Natural killer cell (primary cell): ENCODE results near the gene SUPT20HL2. TPM values are rescaled to one million over a fixed set of nuclear protein-coding genes. Genes with fewer than 3 reads are reported as not detected.

ENCODE experiments used
- ATAC-seq, 3 donors: fragments of 150-1000 bp in 2 of 3; fragments of 200-7000 bp in 1 of 3; cut with Tn5 transposase; 1 replicate in 1 of 3; 2 replicates in 2 of 3; pipeline ENCODE4 v1.10.0; 2021; ENCODE audit warnings: mild to moderate bottlenecking in 2 of 3, moderate library complexity in 2 of 3
- DNase-seq, 2 donors: peaks; one replicate each; pipeline versions ENCODE4 v3.0.0 to v3.0.0-alpha.2; 2013 to 2021; ENCODE audit warnings: mixed read lengths in 1 of 2
- H3K27ac ChIP-seq: one replicate; pipeline ENCODE4 v1.5.1; 2013; ENCODE audit warnings: mild to moderate bottlenecking, low read length
- H3K27me3 ChIP-seq: one replicate; pipeline ENCODE4 v1.6.1; 2013; ENCODE audit warnings: low read length; ENCODE audit not compliant: control insufficient read depth, insufficient read depth
- H3K36me3 ChIP-seq: one replicate; pipeline ENCODE4 v1.6.1; 2013; ENCODE audit warnings: low read length; ENCODE audit not compliant: control insufficient read depth, insufficient read depth
- H3K4me1 ChIP-seq: one replicate; pipeline ENCODE4 v1.6.1; 2013; ENCODE audit warnings: low read length; ENCODE audit not compliant: control insufficient read depth, insufficient read depth
- H3K4me3 ChIP-seq: one replicate; pipeline ENCODE4 v1.5.1; 2013; ENCODE audit warnings: low read length
- H3K9me3 ChIP-seq: one replicate; pipeline ENCODE4 v1.6.1; 2013; ENCODE audit warnings: low read length; ENCODE audit not compliant: control insufficient read depth, insufficient read depth
- H3K27ac Mint-ChIP-seq, 2 donors: one replicate each; pipeline ENCODE4 v1.8.0; 2022; ENCODE audit warnings: mild to moderate bottlenecking in 2 of 2, mixed read lengths in 2 of 2, moderate library complexity in 1 of 2
- H3K27me3 Mint-ChIP-seq, 2 donors: one replicate each; pipeline ENCODE4 v1.8.0; 2022; ENCODE audit warnings: low read depth in 2 of 2, mixed read lengths in 2 of 2
- H3K36me3 Mint-ChIP-seq: one replicate; pipeline ENCODE4 v1.8.0; 2022; ENCODE audit warnings: mixed read lengths
- H3K4me1 Mint-ChIP-seq, 2 donors: one replicate each; pipeline ENCODE4 v1.8.0; 2022; ENCODE audit warnings: mixed read lengths in 2 of 2
- H3K4me3 Mint-ChIP-seq: one replicate; pipeline ENCODE4 v1.8.0; 2022; ENCODE audit warnings: mild to moderate bottlenecking, moderate library complexity, mixed read lengths
- H3K9me3 Mint-ChIP-seq, 2 donors: one replicate each; pipeline ENCODE4 v1.8.0; 2022; ENCODE audit warnings: mixed read lengths in 2 of 2
- WGBS: methylation state at CpG from one replicate; pipeline ENCODE4 v1.1.7; 2013; ENCODE audit warnings: missing lambda C conversion rate; ENCODE audit not compliant: insufficient coverage; 5-methylcytosine and 5-hydroxymethylcytosine counted together
- intact Hi-C: fragments of 100-400 bp; cut with micrococcal nuclease; formaldehyde crosslinking; loops from one replicate; pipeline ENCODE4 v1.14.2; 2022
- total RNA-seq, 4 donors: library from RNA; stranded (reverse); fragments of 120-200 nt in 1 of 4; gene quantifications; one replicate each; pipeline versions ENCODE4 v1.2.3 to v1.2.4, GENCODE V29; 2013 to 2022
- TF ChIP-seq, protein P1 (sequence below): fragments of 200-600 bp; IDR thresholded peaks from one replicate; pipeline ENCODE4 v1.8.0; 2022; ENCODE audit warnings: antibody characterized with exemption

The SUPT20HL2 gene
- total RNA-seq, 3 donors from 2014 or later (not counting 1 experiment from before 2014, with no cell fraction given), result not detected

DNA sequence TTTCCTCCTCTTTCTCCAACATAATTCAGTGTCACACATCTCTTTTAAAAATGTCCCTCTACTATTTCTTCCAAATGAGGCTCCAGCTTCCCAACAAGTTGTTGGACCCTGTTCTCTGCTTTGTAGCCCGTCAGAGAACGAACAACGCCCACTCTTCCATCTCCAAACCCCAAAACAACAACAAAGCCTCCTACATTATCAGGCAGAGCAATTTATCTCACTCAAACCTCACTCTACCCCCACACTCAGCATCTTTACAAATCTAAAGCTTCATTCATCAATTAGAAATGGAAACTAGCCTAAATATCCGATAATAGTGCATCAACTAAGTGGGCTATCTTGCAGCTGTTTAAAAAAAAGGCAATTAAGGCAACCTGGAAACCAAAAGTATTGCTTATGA, 20.5 kb downstream of the SUPT20HL2 start:
- Histone ChIP-seq H3K9me3 (no peaks in the 10 kb centered on the region), H3K27me3 (no peaks in the 10 kb centered on the region), H3K4me1 (no peaks in the 10 kb centered on the region), H3K4me3 (no peak overlapping the region), H3K27ac (no peak overlapping the region), H3K36me3 (no peaks in the 10 kb centered on the region)
- H3K4me3 Mint-ChIP-seq, result no peak overlapping the region
- H3K9me3 Mint-ChIP-seq, result no peaks in the 10 kb centered on the region
- no peaks in the 10 kb centered on the region for H3K36me3 Mint-ChIP-seq
- H3K4me1 Mint-ChIP-seq, result no peaks in the 10 kb centered on the region
- TF ChIP-seq, protein P1, sequence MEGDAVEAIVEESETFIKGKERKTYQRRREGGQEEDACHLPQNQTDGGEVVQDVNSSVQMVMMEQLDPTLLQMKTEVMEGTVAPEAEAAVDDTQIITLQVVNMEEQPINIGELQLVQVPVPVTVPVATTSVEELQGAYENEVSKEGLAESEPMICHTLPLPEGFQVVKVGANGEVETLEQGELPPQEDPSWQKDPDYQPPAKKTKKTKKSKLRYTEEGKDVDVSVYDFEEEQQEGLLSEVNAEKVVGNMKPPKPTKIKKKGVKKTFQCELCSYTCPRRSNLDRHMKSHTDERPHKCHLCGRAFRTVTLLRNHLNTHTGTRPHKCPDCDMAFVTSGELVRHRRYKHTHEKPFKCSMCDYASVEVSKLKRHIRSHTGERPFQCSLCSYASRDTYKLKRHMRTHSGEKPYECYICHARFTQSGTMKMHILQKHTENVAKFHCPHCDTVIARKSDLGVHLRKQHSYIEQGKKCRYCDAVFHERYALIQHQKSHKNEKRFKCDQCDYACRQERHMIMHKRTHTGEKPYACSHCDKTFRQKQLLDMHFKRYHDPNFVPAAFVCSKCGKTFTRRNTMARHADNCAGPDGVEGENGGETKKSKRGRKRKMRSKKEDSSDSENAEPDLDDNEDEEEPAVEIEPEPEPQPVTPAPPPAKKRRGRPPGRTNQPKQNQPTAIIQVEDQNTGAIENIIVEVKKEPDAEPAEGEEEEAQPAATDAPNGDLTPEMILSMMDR, result no peak
- H3K27me3 Mint-ChIP-seq, result peaks cover 0 to 18% of the 10 kb centered on the region in 2 donors
- no peak overlapping the region for H3K27ac Mint-ChIP-seq
- no peak for ATAC-seq
- no peak for DNase-seq
- 77% methylated on average over 3 of the region's 4 CpGs for WGBS
- intact Hi-C loops, result no loop called here

DNA sequence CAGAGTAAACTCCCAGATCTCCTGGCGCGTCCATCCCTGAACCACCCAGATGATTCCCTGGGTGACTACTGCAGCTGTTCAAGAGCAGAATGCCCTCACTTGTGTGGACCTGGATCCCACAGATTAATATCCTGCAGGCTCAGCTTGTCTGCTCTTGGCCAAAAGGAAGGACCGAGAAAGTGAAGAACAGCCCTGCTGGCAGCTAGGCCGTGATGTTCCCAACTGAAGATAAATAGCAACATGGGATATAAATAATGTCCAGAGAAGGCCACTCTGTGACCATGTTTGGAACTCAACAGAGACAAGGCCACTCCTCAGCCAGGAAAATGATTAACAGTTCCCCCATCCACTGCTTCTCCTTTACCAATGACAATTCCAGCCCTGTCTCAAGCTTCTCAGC, 21.5 kb downstream of the SUPT20HL2 start:
- H3K9me3 ChIP-seq, result no peaks in the 10 kb centered on the region
- Mint-ChIP-seq H3K27me3 (peaks cover 0 to 24% of the 10 kb centered on the region in 2 donors), H3K9me3 (no peaks in the 10 kb centered on the region), H3K36me3 (no peaks in the 10 kb centered on the region), H3K27ac (no peak overlapping the region), H3K4me1 (no peaks in the 10 kb centered on the region), H3K4me3 (no peak overlapping the region)
- no peaks in the 10 kb centered on the region for H3K27me3 ChIP-seq
- intact Hi-C loops, result no loop called here
- DNase-seq (no peak), ATAC-seq (no peak)
- H3K27ac ChIP-seq, result no peak overlapping the region
- H3K36me3 ChIP-seq, result no peaks in the 10 kb centered on the region
- H3K4me1 ChIP-seq, result no peaks in the 10 kb centered on the region
- no peak overlapping the region for H3K4me3 ChIP-seq
- TF ChIP-seq, protein P1, result no peak
- WGBS, result 98% methylated on average over 3 of the region's 4 CpGs

DNA sequence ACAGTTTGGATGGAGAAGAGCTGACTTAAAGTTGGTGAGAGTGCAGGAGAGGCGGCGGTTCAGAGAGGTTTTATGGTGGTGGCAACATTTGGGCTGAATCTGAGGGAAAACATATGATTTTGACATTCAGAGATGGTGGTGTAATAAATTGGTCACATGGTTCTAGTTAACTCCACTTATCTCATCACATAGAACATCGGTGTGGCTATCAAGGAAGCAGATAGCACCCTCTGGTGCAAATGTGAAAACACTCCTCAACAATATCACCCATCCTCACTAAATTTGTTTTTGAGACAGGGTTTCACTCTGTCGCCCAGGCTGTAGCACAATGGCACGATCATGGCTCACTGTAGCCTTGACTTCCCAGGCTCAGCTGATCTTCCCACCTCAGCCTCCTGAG, 28.8 kb downstream of the SUPT20HL2 start:
- intact Hi-C loops, result no loop called here
- Histone ChIP-seq H3K9me3 (no peaks in the 10 kb centered on the region), H3K36me3 (no peaks in the 10 kb centered on the region), H3K4me3 (no peak overlapping the region), H3K27ac (no peak overlapping the region), H3K27me3 (no peaks in the 10 kb centered on the region), H3K4me1 (no peaks in the 10 kb centered on the region)
- no peaks in the 10 kb centered on the region for H3K4me1 Mint-ChIP-seq
- ATAC-seq (no peak), DNase-seq (peak in 1 of 2 donors; percentile 1)
- peaks cover 0 to 42% of the 10 kb centered on the region in 2 donors for H3K27me3 Mint-ChIP-seq
- TF ChIP-seq, protein P1, result no peak
- H3K4me3 Mint-ChIP-seq, result no peak overlapping the region
- H3K9me3 Mint-ChIP-seq, result no peaks in the 10 kb centered on the region
- no peak overlapping the region for H3K27ac Mint-ChIP-seq
- 78% methylated on average over 4 of the region's 5 CpGs for WGBS
- no peaks in the 10 kb centered on the region for H3K36me3 Mint-ChIP-seq

DNA sequence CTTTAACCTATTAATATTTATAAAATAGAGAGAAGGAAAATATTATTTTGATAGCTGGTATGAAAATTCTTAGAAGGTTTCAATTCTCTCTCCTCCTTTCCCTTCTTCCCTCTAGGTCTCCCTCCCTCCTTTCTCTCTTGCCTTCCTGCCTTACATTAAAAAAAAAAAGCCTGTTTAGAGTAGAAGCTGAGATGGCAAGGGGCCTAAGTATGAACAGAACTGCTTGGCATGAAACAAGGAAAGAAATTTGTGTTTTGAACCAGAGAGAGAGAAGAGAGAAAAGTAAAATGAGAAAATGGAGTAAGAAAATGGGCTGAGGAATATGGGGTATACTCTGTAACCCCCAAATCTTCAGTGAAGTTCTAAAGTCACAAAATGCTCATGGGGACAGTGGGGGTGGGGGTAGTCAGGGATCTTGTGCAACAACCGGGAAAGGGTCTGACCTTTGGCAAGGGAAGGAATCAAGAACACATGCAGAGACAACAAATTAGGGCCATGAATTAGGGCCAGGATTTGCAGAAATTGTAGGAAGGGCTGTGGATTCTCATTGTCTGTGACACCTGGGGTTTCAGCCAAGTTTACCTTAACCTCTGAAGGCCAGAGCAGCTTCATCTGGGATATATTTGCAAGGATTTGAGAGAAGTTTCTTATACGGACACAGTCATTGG, 30.6 kb downstream of the SUPT20HL2 start:
- WGBS, result 73% methylated on average over 1 of the region's 2 CpGs
- no peak for ATAC-seq

More for the DNA sequence above, 30.6 kb downstream of the SUPT20HL2 start:
- H3K36me3 Mint-ChIP-seq, result no peaks in the 10 kb centered on the region
- no peak for DNase-seq
- H3K27ac Mint-ChIP-seq, result no peak overlapping the region
- Histone ChIP-seq H3K4me3 (no peak overlapping the region), H3K27ac (no peak overlapping the region), H3K36me3 (no peaks in the 10 kb centered on the region), H3K27me3 (no peaks in the 10 kb centered on the region), H3K9me3 (no peaks in the 10 kb centered on the region), H3K4me1 (no peaks in the 10 kb centered on the region)
- intact Hi-C loops, result no loop called here
- no peaks in the 10 kb centered on the region for H3K4me1 Mint-ChIP-seq
- H3K27me3 Mint-ChIP-seq, result peaks cover 0 to 30% of the 10 kb centered on the region in 2 donors
- TF ChIP-seq, protein P1, result no peak
- H3K4me3 Mint-ChIP-seq, result no peak overlapping the region
- no peaks in the 10 kb centered on the region for H3K9me3 Mint-ChIP-seq
